K562 (cell line): ENCODE data around the gene ANXA7.

Experiments used
- DMBX1 ChIP-seq: fragments of 250-450 bp; sonication (Bioruptor Pico); IDR thresholded peaks from 2 replicates; pipeline ENCODE4 v1.8.0; 2022; ENCODE audit warnings: inconsistent platforms, mild to moderate bottlenecking, moderate library complexity, borderline replicate concordance
- HDAC2 ChIP-seq: fragments of 450-650 bp; IDR thresholded peaks from 2 replicates; pipeline ENCODE4 v1.6.1; 2016; ENCODE audit warnings: mild to moderate bottlenecking
- HNRNPL ChIP-seq: fragments of 200-400 bp; formaldehyde crosslinking; IDR thresholded peaks from 2 replicates; pipeline ENCODE4 v1.6.1; 2017; ENCODE audit warnings: low read depth, mild to moderate bottlenecking, low read length
- JUND ChIP-seq, 2 experiments: IDR thresholded peaks; 2 replicates in 1 of 2; 3 replicates in 1 of 2; pipeline ENCODE4 v1.6.1; 2011; ENCODE audit warnings: borderline replicate concordance in 2 of 2, low read depth in 2 of 2, low read length in 2 of 2, improper control_type of control experiment in 1 of 2, missing biosample characterization in 1 of 2, missing genetic modification characterization in 1 of 2, missing genetic modification reagents in 1 of 2
- MAFF ChIP-seq: IDR thresholded peaks from 2 replicates; pipeline ENCODE4 v1.6.1; 2012; ENCODE audit warnings: low read length, improper control_type of control experiment
- THRA ChIP-seq: fragments of 450-650 bp; IDR thresholded peaks from 2 replicates; pipeline ENCODE4 v1.6.1; 2017; ENCODE audit warnings: mild to moderate bottlenecking, moderate library complexity
- TF ChIP-seq, protein P1 (sequence below), 3 experiments: fragments of 200-800 bp in 1 of 3; sonication (Bioruptor generic) in 1 of 3; sonication (generic) in 1 of 3; formaldehyde crosslinking in 1 of 3; IDR thresholded peaks; 2 replicates each; pipeline versions ENCODE4 v1.6.1 to v1.8.0; 2016 to 2022; ENCODE audit warnings: mild to moderate bottlenecking in 2 of 3, missing compliant biosample characterization in 2 of 3, missing genetic modification characterization in 2 of 3, missing genetic modification reagents in 1 of 3
- TF ChIP-seq, protein P2 (sequence below): sonication (generic); formaldehyde crosslinking; IDR thresholded peaks from 2 replicates; pipeline ENCODE4 v1.4.0; 2020; ENCODE audit warnings: mild to moderate bottlenecking, missing genetic modification reagents

- TF ChIP-seq HNRNPL (no peak), JUND (IDR thresholded peaks at IDR 0.05; ENCODE audit: borderline replicate concordance, low read depth, low read length) (no peak), JUND (tag; IDR thresholded peaks at IDR 0.05; ENCODE audit: borderline replicate concordance, low read depth, low read length) (no peak), DMBX1 (CRISPR knock-in tag) (no peak), MAFF (no peak), HDAC2 (no peak), THRA (no peak)
- TF ChIP-seq, protein P1, sequence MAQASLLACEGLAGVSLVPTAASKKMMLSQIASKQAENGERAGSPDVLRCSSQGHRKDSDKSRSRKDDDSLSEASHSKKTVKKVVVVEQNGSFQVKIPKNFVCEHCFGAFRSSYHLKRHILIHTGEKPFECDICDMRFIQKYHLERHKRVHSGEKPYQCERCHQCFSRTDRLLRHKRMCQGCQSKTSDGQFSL (CRISPR knock-in tag; IDR thresholded peaks at IDR 0.05) = no peak
- TF ChIP-seq, protein P1 (tag; IDR thresholded peaks at IDR 0.05) = no peak
- TF ChIP-seq, protein P2, sequence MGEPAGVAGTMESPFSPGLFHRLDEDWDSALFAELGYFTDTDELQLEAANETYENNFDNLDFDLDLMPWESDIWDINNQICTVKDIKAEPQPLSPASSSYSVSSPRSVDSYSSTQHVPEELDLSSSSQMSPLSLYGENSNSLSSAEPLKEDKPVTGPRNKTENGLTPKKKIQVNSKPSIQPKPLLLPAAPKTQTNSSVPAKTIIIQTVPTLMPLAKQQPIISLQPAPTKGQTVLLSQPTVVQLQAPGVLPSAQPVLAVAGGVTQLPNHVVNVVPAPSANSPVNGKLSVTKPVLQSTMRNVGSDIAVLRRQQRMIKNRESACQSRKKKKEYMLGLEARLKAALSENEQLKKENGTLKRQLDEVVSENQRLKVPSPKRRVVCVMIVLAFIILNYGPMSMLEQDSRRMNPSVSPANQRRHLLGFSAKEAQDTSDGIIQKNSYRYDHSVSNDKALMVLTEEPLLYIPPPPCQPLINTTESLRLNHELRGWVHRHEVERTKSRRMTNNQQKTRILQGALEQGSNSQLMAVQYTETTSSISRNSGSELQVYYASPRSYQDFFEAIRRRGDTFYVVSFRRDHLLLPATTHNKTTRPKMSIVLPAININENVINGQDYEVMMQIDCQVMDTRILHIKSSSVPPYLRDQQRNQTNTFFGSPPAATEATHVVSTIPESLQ (CRISPR knock-in tag) = no peak
These were observed 80.7 kb downstream of the ANXA7 start for GRCh38 chr10:73333202-73333601.
